SK-N-SH treated with all-trans-retinoic acid at 6 μM for 48 hours (cell line): Measurements from ENCODE around the gene UGT1A6.
"Not testable (repeated sequence)": the region's sequence is repeated elsewhere in the genome, so short reads cannot be mapped to it uniquely, and the experiment has no call there.

Experiments
- ATAC-seq: fragments of 200-7000 bp; cut with Tn5 transposase; 3 replicates; pipeline ENCODE4 v1.9.1; 2020; ENCODE audit warnings: mild to moderate bottlenecking, moderate library complexity
- ARNTL ChIP-seq: fragments of 450-650 bp; formaldehyde crosslinking; IDR thresholded peaks from 2 replicates; pipeline ENCODE4 v1.5.0; 2020; ENCODE audit warnings: low read depth, mild to moderate bottlenecking, moderate library complexity, borderline replicate concordance
- BACH2 ChIP-seq: fragments of 250-450 bp; sonication (Bioruptor Pico); IDR thresholded peaks from 2 replicates; pipeline ENCODE4 v1.9.0; 2021; ENCODE audit warnings: mild to moderate bottlenecking, borderline replicate concordance
- CSDC2 ChIP-seq: fragments of 250-450 bp; sonication (Bioruptor Pico); IDR thresholded peaks from 2 replicates; pipeline ENCODE4 v1.5.0; 2020; ENCODE audit warnings: mild to moderate bottlenecking, moderate library complexity
- ESRRG ChIP-seq: fragments of 250-450 bp; sonication (Bioruptor Pico); IDR thresholded peaks from 2 replicates; pipeline ENCODE4 v1.6.1; 2021; ENCODE audit warnings: mild to moderate bottlenecking
- GLIS3 ChIP-seq: fragments of 250-450 bp; sonication (Bioruptor Pico); IDR thresholded peaks from 2 replicates; pipeline ENCODE4 v1.5.0; 2020; ENCODE audit warnings: mild to moderate bottlenecking, moderate library complexity
- ISL1 ChIP-seq: fragments of 250-450 bp; sonication (Bioruptor Pico); IDR thresholded peaks from 2 replicates; pipeline ENCODE4 v2.1.2; 2022; ENCODE audit warnings: mild to moderate bottlenecking, moderate library complexity
- OSR1 ChIP-seq: fragments of 250-450 bp; sonication (Bioruptor Pico); IDR thresholded peaks from 2 replicates; pipeline ENCODE4 v1.8.0; 2022; ENCODE audit warnings: moderate library complexity, mild to moderate bottlenecking, inconsistent platforms
- PPARA ChIP-seq: fragments of 250-450 bp; sonication (Bioruptor Pico); IDR thresholded peaks from 2 replicates; pipeline ENCODE4 v1.5.0; 2020; ENCODE audit warnings: mild to moderate bottlenecking, borderline replicate concordance
- RARB ChIP-seq: fragments of 250-450 bp; sonication (Bioruptor Pico); IDR thresholded peaks from 2 replicates; pipeline ENCODE4 v1.8.0; 2021; ENCODE audit warnings: mild to moderate bottlenecking, moderate library complexity
- SNAI2 ChIP-seq: fragments of 250-450 bp; sonication (Bioruptor Pico); IDR thresholded peaks from 2 replicates; pipeline ENCODE4 v1.5.0; 2020; ENCODE audit warnings: mild to moderate bottlenecking, moderate library complexity
- TCF4 ChIP-seq: fragments of 250-450 bp; sonication (Bioruptor Pico); IDR thresholded peaks from 2 replicates; pipeline ENCODE4 v1.8.0; 2021; ENCODE audit warnings: mild to moderate bottlenecking, moderate library complexity, borderline replicate concordance
- TOX ChIP-seq: fragments of 250-450 bp; sonication (Bioruptor Pico); IDR thresholded peaks from 2 replicates; pipeline ENCODE4 v1.8.0; 2021; ENCODE audit warnings: mild to moderate bottlenecking, moderate library complexity, borderline replicate concordance
- ZC3H10 ChIP-seq: fragments of 250-450 bp; sonication (Bioruptor Pico); IDR thresholded peaks from 2 replicates; pipeline ENCODE4 v1.5.1; 2021; ENCODE audit warnings: mild to moderate bottlenecking, moderate library complexity
- ZFP3 ChIP-seq: fragments of 250-450 bp; sonication (Bioruptor Pico); IDR thresholded peaks from 2 replicates; pipeline ENCODE4 v1.5.0; 2020; ENCODE audit warnings: mild to moderate bottlenecking, moderate library complexity
- ZNF565 ChIP-seq: fragments of 450-650 bp; formaldehyde crosslinking; conservative IDR thresholded peaks from 2 replicates; pipeline ENCODE4 v1.5.0; 2020; ENCODE audit warnings: low read depth, mild to moderate bottlenecking, moderate library complexity
- ZNF70 ChIP-seq: fragments of 450-650 bp; formaldehyde crosslinking; IDR thresholded peaks from 2 replicates; pipeline ENCODE4 v1.5.0; 2020; ENCODE audit warnings: mild to moderate bottlenecking, moderate library complexity
- ZNF8 ChIP-seq: fragments of 450-650 bp; formaldehyde crosslinking; IDR thresholded peaks from 2 replicates; pipeline ENCODE4 v1.5.0; 2020; ENCODE audit warnings: mild to moderate bottlenecking, moderate library complexity
- TF ChIP-seq, protein P1 (sequence below): fragments of 250-450 bp; sonication (Bioruptor Pico); IDR thresholded peaks from 2 replicates; pipeline ENCODE4 v1.5.1; 2020; ENCODE audit warnings: low read depth, mild to moderate bottlenecking, moderate library complexity
- TF ChIP-seq, protein P2 (sequence below): fragments of 250-450 bp; sonication (Bioruptor Pico); IDR thresholded peaks from 2 replicates; pipeline ENCODE4 v1.5.1; 2021; ENCODE audit warnings: mild to moderate bottlenecking, moderate library complexity
- TF ChIP-seq, protein P3 (sequence below): fragments of 250-450 bp; sonication (Bioruptor Pico); IDR thresholded peaks from 2 replicates; pipeline ENCODE4 v1.8.0; 2021; ENCODE audit warnings: low read depth, mild to moderate bottlenecking, moderate library complexity, borderline replicate concordance
- TF ChIP-seq, protein P4 (sequence below): fragments of 250-450 bp; sonication (Bioruptor Pico); IDR thresholded peaks from 2 replicates; pipeline ENCODE4 v1.8.0; 2020; ENCODE audit warnings: mild to moderate bottlenecking, moderate library complexity, borderline replicate concordance
- TF ChIP-seq, protein P5 (sequence below): fragments of 250-450 bp; sonication (Bioruptor Pico); IDR thresholded peaks from 2 replicates; pipeline ENCODE4 v1.5.0; 2020; ENCODE audit warnings: mild to moderate bottlenecking, moderate library complexity

Gene UGT1A6

DNA sequence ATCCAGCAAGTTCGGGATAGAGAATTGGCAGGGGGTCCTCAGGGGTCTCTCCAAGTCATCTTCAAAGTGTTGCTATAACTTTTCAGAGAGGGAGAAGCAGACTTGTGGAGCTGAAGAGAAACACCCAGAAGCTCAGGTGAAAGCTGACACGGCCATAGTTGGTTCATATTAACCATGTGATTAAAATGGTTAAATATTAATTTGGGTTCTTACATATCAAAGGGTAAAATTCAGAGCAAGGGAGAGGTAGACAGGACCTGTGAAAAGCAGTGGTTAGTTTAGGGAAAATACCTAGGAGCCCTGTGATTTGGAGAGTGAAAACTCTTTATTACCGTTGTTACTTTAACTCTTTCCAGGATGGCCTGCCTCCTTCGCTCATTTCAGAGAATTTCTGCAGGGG, at the start of gene UGT1A6:
TSS of gene UGT1A6 (plus strand) at position 243 of the 400 bp plus-strand sequence. CDS start at position 358, 115 bp downstream.
- TF ChIP-seq ZNF8 (CRISPR knock-in tag) (no peak), ESRRG (CRISPR knock-in tag) (no peak), RARB (no peak), TOX (CRISPR knock-in tag) (no peak), PPARA (CRISPR knock-in tag) (no peak), GLIS3 (CRISPR knock-in tag) (no peak), ZFP3 (no peak), TCF4 (CRISPR knock-in tag) (no peak), BACH2 (CRISPR knock-in tag) (no peak), SNAI2 (CRISPR knock-in tag) (no peak)
- TF ChIP-seq, protein P1, sequence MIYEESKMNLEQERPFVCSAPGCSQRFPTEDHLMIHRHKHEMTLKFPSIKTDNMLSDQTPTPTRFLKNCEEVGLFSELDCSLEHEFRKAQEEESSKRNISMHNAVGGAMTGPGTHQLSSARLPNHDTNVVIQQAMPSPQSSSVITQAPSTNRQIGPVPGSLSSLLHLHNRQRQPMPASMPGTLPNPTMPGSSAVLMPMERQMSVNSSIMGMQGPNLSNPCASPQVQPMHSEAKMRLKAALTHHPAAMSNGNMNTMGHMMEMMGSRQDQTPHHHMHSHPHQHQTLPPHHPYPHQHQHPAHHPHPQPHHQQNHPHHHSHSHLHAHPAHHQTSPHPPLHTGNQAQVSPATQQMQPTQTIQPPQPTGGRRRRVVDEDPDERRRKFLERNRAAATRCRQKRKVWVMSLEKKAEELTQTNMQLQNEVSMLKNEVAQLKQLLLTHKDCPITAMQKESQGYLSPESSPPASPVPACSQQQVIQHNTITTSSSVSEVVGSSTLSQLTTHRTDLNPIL (CRISPR knock-in tag): no peak
- TF ChIP-seq, protein P2, sequence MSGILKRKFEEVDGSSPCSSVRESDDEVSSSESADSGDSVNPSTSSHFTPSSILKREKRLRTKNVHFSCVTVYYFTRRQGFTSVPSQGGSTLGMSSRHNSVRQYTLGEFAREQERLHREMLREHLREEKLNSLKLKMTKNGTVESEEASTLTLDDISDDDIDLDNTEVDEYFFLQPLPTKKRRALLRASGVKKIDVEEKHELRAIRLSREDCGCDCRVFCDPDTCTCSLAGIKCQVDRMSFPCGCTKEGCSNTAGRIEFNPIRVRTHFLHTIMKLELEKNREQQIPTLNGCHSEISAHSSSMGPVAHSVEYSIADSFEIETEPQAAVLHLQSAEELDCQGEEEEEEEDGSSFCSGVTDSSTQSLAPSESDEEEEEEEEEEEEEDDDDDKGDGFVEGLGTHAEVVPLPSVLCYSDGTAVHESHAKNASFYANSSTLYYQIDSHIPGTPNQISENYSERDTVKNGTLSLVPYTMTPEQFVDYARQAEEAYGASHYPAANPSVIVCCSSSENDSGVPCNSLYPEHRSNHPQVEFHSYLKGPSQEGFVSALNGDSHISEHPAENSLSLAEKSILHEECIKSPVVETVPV (CRISPR knock-in tag): no peak
- TF ChIP-seq, protein P3, sequence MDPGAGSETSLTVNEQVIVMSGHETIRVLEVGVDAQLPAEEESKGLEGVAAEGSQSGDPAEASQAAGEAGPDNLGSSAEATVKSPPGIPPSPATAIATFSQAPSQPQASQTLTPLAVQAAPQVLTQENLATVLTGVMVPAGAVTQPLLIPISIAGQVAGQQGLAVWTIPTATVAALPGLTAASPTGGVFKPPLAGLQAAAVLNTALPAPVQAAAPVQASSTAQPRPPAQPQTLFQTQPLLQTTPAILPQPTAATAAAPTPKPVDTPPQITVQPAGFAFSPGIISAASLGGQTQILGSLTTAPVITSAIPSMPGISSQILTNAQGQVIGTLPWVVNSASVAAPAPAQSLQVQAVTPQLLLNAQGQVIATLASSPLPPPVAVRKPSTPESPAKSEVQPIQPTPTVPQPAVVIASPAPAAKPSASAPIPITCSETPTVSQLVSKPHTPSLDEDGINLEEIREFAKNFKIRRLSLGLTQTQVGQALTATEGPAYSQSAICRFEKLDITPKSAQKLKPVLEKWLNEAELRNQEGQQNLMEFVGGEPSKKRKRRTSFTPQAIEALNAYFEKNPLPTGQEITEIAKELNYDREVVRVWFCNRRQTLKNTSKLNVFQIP (CRISPR knock-in tag): no peak
- TF ChIP-seq, protein P4, sequence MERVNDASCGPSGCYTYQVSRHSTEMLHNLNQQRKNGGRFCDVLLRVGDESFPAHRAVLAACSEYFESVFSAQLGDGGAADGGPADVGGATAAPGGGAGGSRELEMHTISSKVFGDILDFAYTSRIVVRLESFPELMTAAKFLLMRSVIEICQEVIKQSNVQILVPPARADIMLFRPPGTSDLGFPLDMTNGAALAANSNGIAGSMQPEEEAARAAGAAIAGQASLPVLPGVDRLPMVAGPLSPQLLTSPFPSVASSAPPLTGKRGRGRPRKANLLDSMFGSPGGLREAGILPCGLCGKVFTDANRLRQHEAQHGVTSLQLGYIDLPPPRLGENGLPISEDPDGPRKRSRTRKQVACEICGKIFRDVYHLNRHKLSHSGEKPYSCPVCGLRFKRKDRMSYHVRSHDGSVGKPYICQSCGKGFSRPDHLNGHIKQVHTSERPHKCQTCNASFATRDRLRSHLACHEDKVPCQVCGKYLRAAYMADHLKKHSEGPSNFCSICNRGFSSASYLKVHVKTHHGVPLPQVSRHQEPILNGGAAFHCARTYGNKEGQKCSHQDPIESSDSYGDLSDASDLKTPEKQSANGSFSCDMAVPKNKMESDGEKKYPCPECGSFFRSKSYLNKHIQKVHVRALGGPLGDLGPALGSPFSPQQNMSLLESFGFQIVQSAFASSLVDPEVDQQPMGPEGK: no peak
- no peak for ATAC-seq

DNA sequence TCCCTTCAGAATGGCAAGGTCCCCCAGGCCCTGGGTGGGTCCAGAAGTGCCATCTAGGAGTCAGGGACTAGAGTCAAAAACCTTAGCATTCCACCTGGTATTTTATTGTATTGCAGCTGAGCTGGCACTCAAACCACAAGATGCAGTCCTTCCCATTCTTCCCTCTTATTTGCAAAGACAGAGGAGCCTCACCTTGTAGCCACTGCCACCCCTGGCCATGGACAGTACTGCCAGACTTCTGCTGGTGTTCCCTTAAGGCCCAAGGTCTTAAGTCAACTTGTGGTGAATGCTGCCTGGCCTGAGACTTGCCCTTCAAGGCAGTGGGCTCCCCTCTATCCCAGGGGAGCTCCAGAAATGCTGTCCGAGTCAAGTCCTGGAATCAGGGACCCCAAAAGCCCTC, 49.6 kb upstream of the UGT1A6 start:
- no peak for ATAC-seq
- TF ChIP-seq ZNF565 (CRISPR knock-in tag): no peak
- no peak for TF ChIP-seq ZC3H10 (CRISPR knock-in tag)
- TF ChIP-seq ZFP3: no peak
- TF ChIP-seq, protein P1 (CRISPR knock-in tag): no peak

DNA sequence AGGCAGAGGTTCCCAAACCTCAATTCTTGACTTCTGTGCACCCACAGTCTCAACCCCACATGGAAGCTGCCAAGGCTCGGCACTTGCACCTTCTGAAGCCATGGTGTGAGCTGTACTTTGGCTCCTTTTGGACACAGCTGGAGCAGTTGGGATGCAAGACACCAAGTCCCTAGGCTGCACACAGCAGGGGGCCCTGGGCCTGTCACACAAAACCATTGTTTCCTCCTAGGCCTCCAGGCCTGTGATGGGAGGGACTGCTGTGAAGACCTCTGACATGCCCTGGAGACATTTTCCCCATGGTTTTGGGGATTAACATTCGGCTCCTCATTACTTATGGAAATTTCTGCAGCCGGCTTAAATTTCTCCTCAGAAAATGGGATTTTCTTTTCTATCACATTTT, 46.7 kb upstream of the UGT1A6 start:
- not testable (repeated sequence) for ATAC-seq

DNA sequence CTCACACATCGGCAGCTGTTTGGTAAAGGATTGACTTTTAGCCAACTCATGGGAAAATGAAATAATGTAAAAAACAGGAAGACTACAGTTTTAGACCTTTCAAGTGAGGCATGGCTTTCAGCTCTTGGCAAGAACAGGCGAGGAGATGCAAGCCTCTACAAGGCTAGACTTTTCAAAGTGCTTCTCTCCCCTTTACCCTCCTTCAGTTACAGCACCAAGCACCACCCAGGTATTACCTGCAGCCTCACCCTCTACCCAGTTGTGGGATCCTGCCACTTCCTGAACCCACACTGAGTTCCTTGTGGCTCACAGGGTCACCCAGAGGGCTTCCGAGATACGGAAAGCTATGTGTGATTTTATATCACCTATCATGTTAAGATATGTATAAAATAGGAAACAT, 41.7 kb upstream of the UGT1A6 start:
- TF ChIP-seq TCF4 (CRISPR knock-in tag): no peak
- no peak for TF ChIP-seq BACH2 (CRISPR knock-in tag)
- no peak for TF ChIP-seq RARB
- TF ChIP-seq ISL1: no peak
- no peak for TF ChIP-seq ESRRG (CRISPR knock-in tag)
- TF ChIP-seq PPARA (CRISPR knock-in tag): no peak
- no peak for TF ChIP-seq ZNF70 (CRISPR knock-in tag)
- TF ChIP-seq CSDC2 (CRISPR knock-in tag): no peak
- TF ChIP-seq ZNF8 (CRISPR knock-in tag): no peak
- TF ChIP-seq TOX (CRISPR knock-in tag): no peak
- no peak for TF ChIP-seq OSR1 (CRISPR knock-in tag)
- TF ChIP-seq, protein P5, sequence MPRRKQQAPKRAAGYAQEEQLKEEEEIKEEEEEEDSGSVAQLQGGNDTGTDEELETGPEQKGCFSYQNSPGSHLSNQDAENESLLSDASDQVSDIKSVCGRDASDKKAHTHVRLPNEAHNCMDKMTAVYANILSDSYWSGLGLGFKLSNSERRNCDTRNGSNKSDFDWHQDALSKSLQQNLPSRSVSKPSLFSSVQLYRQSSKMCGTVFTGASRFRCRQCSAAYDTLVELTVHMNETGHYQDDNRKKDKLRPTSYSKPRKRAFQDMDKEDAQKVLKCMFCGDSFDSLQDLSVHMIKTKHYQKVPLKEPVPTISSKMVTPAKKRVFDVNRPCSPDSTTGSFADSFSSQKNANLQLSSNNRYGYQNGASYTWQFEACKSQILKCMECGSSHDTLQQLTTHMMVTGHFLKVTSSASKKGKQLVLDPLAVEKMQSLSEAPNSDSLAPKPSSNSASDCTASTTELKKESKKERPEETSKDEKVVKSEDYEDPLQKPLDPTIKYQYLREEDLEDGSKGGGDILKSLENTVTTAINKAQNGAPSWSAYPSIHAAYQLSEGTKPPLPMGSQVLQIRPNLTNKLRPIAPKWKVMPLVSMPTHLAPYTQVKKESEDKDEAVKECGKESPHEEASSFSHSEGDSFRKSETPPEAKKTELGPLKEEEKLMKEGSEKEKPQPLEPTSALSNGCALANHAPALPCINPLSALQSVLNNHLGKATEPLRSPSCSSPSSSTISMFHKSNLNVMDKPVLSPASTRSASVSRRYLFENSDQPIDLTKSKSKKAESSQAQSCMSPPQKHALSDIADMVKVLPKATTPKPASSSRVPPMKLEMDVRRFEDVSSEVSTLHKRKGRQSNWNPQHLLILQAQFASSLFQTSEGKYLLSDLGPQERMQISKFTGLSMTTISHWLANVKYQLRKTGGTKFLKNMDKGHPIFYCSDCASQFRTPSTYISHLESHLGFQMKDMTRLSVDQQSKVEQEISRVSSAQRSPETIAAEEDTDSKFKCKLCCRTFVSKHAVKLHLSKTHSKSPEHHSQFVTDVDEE (CRISPR knock-in tag): no peak
- TF ChIP-seq SNAI2 (CRISPR knock-in tag): no peak
- no peak for TF ChIP-seq ZNF565 (CRISPR knock-in tag)
- TF ChIP-seq, protein P1 (CRISPR knock-in tag): no peak
- no peak for TF ChIP-seq ZFP3
- no peak for TF ChIP-seq ARNTL
- ATAC-seq: no peak
